Measurements from ENCODE around the gene HMG20B.
A peak's percentile ranks its signal among the peaks of the same experiment; 100 is the strongest.
"Not testable (repeated sequence)": the region's sequence is repeated elsewhere in the genome, so short reads cannot be mapped to it uniquely, and the experiment has no call there.

Gene HMG20B

GRCh38 chr19:3556978-3557460 lies 15.7 kb upstream of the HMG20B start:
- DNase-seq = peak; percentile 24

GRCh38 chr19:3557461-3558248 lies 15.1 kb upstream of the HMG20B start, which contains the start of gene MFSD12:
TSS of gene MFSD12 (minus strand) at chr19:3557586. CDS start at chr19:3557403, 183 bp downstream.
- DNase-seq = peak; percentile 86

- no peak for DNase-seq
Observed at GRCh38 chr19:3563709-3564524, 8.8 kb upstream of the HMG20B start.

GRCh38 chr19:3565139-3565538 lies 7.6 kb upstream of the HMG20B start:
- no peak for DNase-seq

- DNase-seq = not testable (repeated sequence)
Observed at GRCh38 chr19:3570042-3570441, 2.7 kb upstream of the HMG20B start.

- DNase-seq = no peak
Observed at GRCh38 chr19:3570606-3571011, 2.1 kb upstream of the HMG20B start.

- DNase-seq = peak; percentile 99
Observed at GRCh38 chr19:3572132-3572854, 451 bp upstream of the HMG20B start.

- no peak for DNase-seq
Observed at GRCh38 chr19:3573162-3573857, 566 bp downstream of the HMG20B start.

GRCh38 chr19:3573858-3574637 lies 1.3 kb downstream of the HMG20B start:
- peak; percentile 87 for DNase-seq

GRCh38 chr19:3575260-3575741 lies 2.6 kb downstream of the HMG20B start:
- no peak for DNase-seq

GRCh38 chr19:3575949-3576673 lies 3.4 kb downstream of the HMG20B start:
- no peak for DNase-seq

- no peak for DNase-seq
Observed at GRCh38 chr19:3576696-3577443, 4.1 kb downstream of the HMG20B start.

- DNase-seq = no peak
Observed at GRCh38 chr19:3577723-3578344, 5.1 kb downstream of the HMG20B start.

GRCh38 chr19:3578390-3578789 lies 5.6 kb downstream of the HMG20B start:
- no peak for DNase-seq

- peak; percentile 80 for DNase-seq
Observed at GRCh38 chr19:3580156-3580934, 7.6 kb downstream of the HMG20B start.

GRCh38 chr19:3581792-3582191 lies 9.0 kb downstream of the HMG20B start:
- not testable (repeated sequence) for DNase-seq

- DNase-seq = not testable (repeated sequence)
Observed at GRCh38 chr19:3584036-3584802, 11.5 kb downstream of the HMG20B start.
